NOMO-1 treated with DMSO at 0.1 percent for 48 hours (cell line): ENCODE measurements around the gene BORCS5.
A peak's percentile ranks its signal among the peaks of the same experiment; 100 is the strongest.
"Not testable (repeated sequence)": the region's sequence is repeated elsewhere in the genome, so short reads cannot be mapped to it uniquely, and the experiment has no call there.

Experiments
- DNase-seq: peaks from one replicate; lab custom pipeline; 2025; ENCODE audit not compliant: unreplicated experiment; lab: John Stamatoyannopoulos, UW

Gene BORCS5

GRCh38 chr12:12456637-12457036, 99.8 kb downstream of the BORCS5 start:
- DNase-seq = peak; percentile 62

GRCh38 chr12:12460935-12461922, 104.4 kb downstream of the BORCS5 start:
- DNase-seq = no peak

GRCh38 chr12:12461923-12462315, 105.0 kb downstream of the BORCS5 start:
- DNase-seq = no peak

- no peak for DNase-seq
Measured at GRCh38 chr12:12465522-12465921, 108.6 kb downstream of the BORCS5 start.

- no peak for DNase-seq
Measured at GRCh38 chr12:12466157-12466556, 109.3 kb downstream of the BORCS5 start.

- no peak for DNase-seq
Measured at GRCh38 chr12:12467264-12467663, 110.4 kb downstream of the BORCS5 start.

GRCh38 chr12:12467688-12468261, 110.9 kb downstream of the BORCS5 start:
- DNase-seq = peak; percentile 69

- DNase-seq = no peak
Measured at GRCh38 chr12:12468575-12468974, 111.7 kb downstream of the BORCS5 start.

GRCh38 chr12:12469386-12469785, 112.5 kb downstream of the BORCS5 start:
- DNase-seq = no peak

- DNase-seq = no peak
Measured at GRCh38 chr12:12470751-12471306, 114.0 kb downstream of the BORCS5 start.

GRCh38 chr12:12471982-12472961, 115.4 kb downstream of the BORCS5 start:
- not testable (repeated sequence) for DNase-seq

GRCh38 chr12:12473223-12473622, 116.3 kb downstream of the BORCS5 start:
- DNase-seq = no peak

GRCh38 chr12:12474471-12474928, 117.6 kb downstream of the BORCS5 start:
- DNase-seq = no peak

- peak; percentile 8 for DNase-seq
Measured at GRCh38 chr12:12474931-12475795, 118.3 kb downstream of the BORCS5 start.

GRCh38 chr12:12476857-12477531, 120.1 kb downstream of the BORCS5 start:
- DNase-seq = no peak

- no peak for DNase-seq
Measured at GRCh38 chr12:12477532-12477890, 120.6 kb downstream of the BORCS5 start.

- DNase-seq = no peak
Measured at GRCh38 chr12:12480074-12480473, 123.2 kb downstream of the BORCS5 start.

GRCh38 chr12:12481631-12482030, 124.8 kb downstream of the BORCS5 start:
- no peak for DNase-seq

GRCh38 chr12:12482150-12482761, 125.4 kb downstream of the BORCS5 start:
- no peak for DNase-seq
